DND-41 (cell line): ENCODE data around the gene PARVA.

Experiments used
- CTCF ChIP-seq: IDR thresholded peaks from 2 replicates; pipeline ENCODE4 v1.5.1; 2012; ENCODE audit warnings: borderline replicate concordance, low read length, moderate library complexity, mild to moderate bottlenecking; ENCODE audit not compliant: poor library complexity, severe bottlenecking; ENCODE audit errors: extremely low read depth
- EZH2 ChIP-seq: IDR thresholded peaks from 3 replicates; pipeline ENCODE4 v1.6.1; 2012; ENCODE audit warnings: borderline replicate concordance, low read depth, mild to moderate bottlenecking, moderate library complexity, low read length, inconsistent platforms; ENCODE audit not compliant: severe bottlenecking

- no peak for TF ChIP-seq CTCF
- TF ChIP-seq EZH2 = no peak
Observed at GRCh38 chr11:12420040-12420439, 42.7 kb downstream of the PARVA start.
